Astrocyte of the spinal cord (primary cell): ENCODE data around the gene TMEM222.

ENCODE experiments used
- DNase-seq: peaks from one replicate; pipeline ENCODE4 v3.0.0; 2011; ENCODE audit warnings: low read depth, low spot score
- H3K4me3 ChIP-seq: 2 replicates; pipeline ENCODE4 v1.5.1; 2011; ENCODE audit warnings: low read depth, mild to moderate bottlenecking, low read length, moderate library complexity
- CTCF ChIP-seq: IDR thresholded peaks from 2 replicates; pipeline ENCODE4 v1.5.1; 2012; ENCODE audit warnings: low read depth, mild to moderate bottlenecking, low read length, inconsistent platforms
- in situ Hi-C: cut with HindIII; loops from 2 replicates; pipeline ENCODE4 v1.10.0; 2017; ENCODE audit warnings: low sequenced_read_pairs

The TMEM222 gene

GRCh38 chr1:27331426-27331825, 9.5 kb downstream of the TMEM222 start:
- DNase-seq: no peak
- no peak overlapping the region for H3K4me3 ChIP-seq
- TF ChIP-seq CTCF: no peak
- in situ Hi-C loops: no loop called here

GRCh38 chr1:27331922-27332321, 10.0 kb downstream of the TMEM222 start:
- in situ Hi-C loops: no loop called here
- H3K4me3 ChIP-seq: no peak overlapping the region
- no peak for DNase-seq
- no peak for TF ChIP-seq CTCF

GRCh38 chr1:27332536-27333281, 10.7 kb downstream of the TMEM222 start:
- in situ Hi-C loops: no loop called here
- DNase-seq: peak; percentile 9
- TF ChIP-seq CTCF: peak; percentile 92
- H3K4me3 ChIP-seq: no peak overlapping the region

- H3K4me3 ChIP-seq: no peak overlapping the region
- no peak for TF ChIP-seq CTCF
- no peak for DNase-seq
- in situ Hi-C loops: no loop called here
These were observed 11.8 kb downstream of the TMEM222 start for GRCh38 chr1:27333717-27334279.

GRCh38 chr1:27335506-27336422, 13.8 kb downstream of the TMEM222 start:
- in situ Hi-C loops: no loop called here
- no peak overlapping the region for H3K4me3 ChIP-seq
- no peak for DNase-seq
- TF ChIP-seq CTCF: no peak

- in situ Hi-C loops: no loop called here
- no peak overlapping the region for H3K4me3 ChIP-seq
- DNase-seq: no peak
- no peak for TF ChIP-seq CTCF
These were observed 14.8 kb downstream of the TMEM222 start for GRCh38 chr1:27336756-27337155.
